GM21576 (cell line): ENCODE data around the gene VEPH1.

Source experiments
- ATAC-seq: cut with Tn5 transposase; IDR thresholded peaks from one replicate; pipeline ENCODE4 v1.9.1; 2021; ENCODE audit warnings: mild to moderate bottlenecking, moderate library complexity; ENCODE audit not compliant: unreplicated experiment

Gene VEPH1

GRCh38 chr3:157438194-157438730, 65.0 kb downstream of the VEPH1 start:
- no peak for ATAC-seq

- no peak for ATAC-seq
These were observed 66.5 kb downstream of the VEPH1 start, which contains the start of gene PTX3 for GRCh38 chr3:157436583-157437291. Gene PTX3 (plus strand): TSS chr3:157436850. CDS start chr3:157436934, 84 bp downstream.

- ATAC-seq: no peak
These were observed 73.5 kb downstream of the VEPH1 start for GRCh38 chr3:157429708-157430107.

- no peak for ATAC-seq
These were observed 74.4 kb downstream of the VEPH1 start for GRCh38 chr3:157428853-157429252.

- ATAC-seq: no peak
These were observed 75.3 kb downstream of the VEPH1 start for GRCh38 chr3:157427901-157428300.

- no peak for ATAC-seq
These were observed 79.9 kb downstream of the VEPH1 start for GRCh38 chr3:157423337-157423736.

- ATAC-seq: no peak
These were observed 82.5 kb downstream of the VEPH1 start for GRCh38 chr3:157420606-157421130.

- ATAC-seq: no peak
These were observed 85.1 kb downstream of the VEPH1 start for GRCh38 chr3:157418104-157418503.

GRCh38 chr3:157417247-157417646, 86.0 kb downstream of the VEPH1 start:
- ATAC-seq: no peak

GRCh38 chr3:157416347-157417087, 86.7 kb downstream of the VEPH1 start:
- no peak for ATAC-seq

- ATAC-seq: no peak
These were observed 88.4 kb downstream of the VEPH1 start for GRCh38 chr3:157414861-157415260.

- no peak for ATAC-seq
These were observed 90.8 kb downstream of the VEPH1 start for GRCh38 chr3:157412323-157412855.

- ATAC-seq: no peak
These were observed 92.3 kb downstream of the VEPH1 start for GRCh38 chr3:157410945-157411344.

- ATAC-seq: no peak
These were observed 93.7 kb downstream of the VEPH1 start for GRCh38 chr3:157409516-157409915.

GRCh38 chr3:157408499-157409149, 94.6 kb downstream of the VEPH1 start:
- no peak for ATAC-seq

GRCh38 chr3:157407769-157408168, 95.4 kb downstream of the VEPH1 start:
- no peak for ATAC-seq

GRCh38 chr3:157406394-157406793, 96.8 kb downstream of the VEPH1 start:
- ATAC-seq: no peak

GRCh38 chr3:157405457-157405856, 97.8 kb downstream of the VEPH1 start:
- no peak for ATAC-seq

GRCh38 chr3:157404381-157404780, 98.8 kb downstream of the VEPH1 start:
- no peak for ATAC-seq

GRCh38 chr3:157398598-157398997, 104.6 kb downstream of the VEPH1 start:
- no peak for ATAC-seq

- no peak for ATAC-seq
These were observed 108.8 kb downstream of the VEPH1 start for GRCh38 chr3:157394411-157394810.
